Hepatocyte (in vitro differentiated cells): ENCODE results near the gene SWSAP1. TPM values are rescaled to one million over a fixed set of nuclear protein-coding genes. Genes with fewer than 3 reads are reported as not detected.

Experiments
- DNase-seq: peaks from one replicate; pipeline ENCODE4 v3.0.0-alpha.2; 2016; ENCODE audit warnings: low spot score
- H2AFZ ChIP-seq: fragments of 200-600 bp; sonication (generic); 2 replicates; pipeline ENCODE4 v1.6.0; 2016; ENCODE audit warnings: antibody characterized with exemption, mild to moderate bottlenecking
- H3K27ac ChIP-seq: fragments of 200-600 bp; sonication (generic); 2 replicates; pipeline ENCODE4 v1.5.1; 2016; ENCODE audit warnings: mild to moderate bottlenecking
- H3K27me3 ChIP-seq: fragments of 200-600 bp; sonication (generic); 2 replicates; pipeline ENCODE4 v1.6.1; 2016
- H3K36me3 ChIP-seq: fragments of 200-600 bp; sonication (generic); replicated peaks from 2 replicates; pipeline ENCODE4 v1.5.1; 2016; ENCODE audit warnings: low read depth; ENCODE audit not compliant: insufficient read depth
- H3K4me1 ChIP-seq: fragments of 200-600 bp; sonication (generic); 2 replicates; pipeline ENCODE4 v1.5.1; 2016; ENCODE audit warnings: mild to moderate bottlenecking, moderate library complexity; ENCODE audit not compliant: insufficient read depth
- H3K4me2 ChIP-seq: fragments of 200-600 bp; sonication (generic); 2 replicates; pipeline ENCODE4 v1.6.0; 2016
- H3K4me3 ChIP-seq: fragments of 200-600 bp; sonication (generic); 2 replicates; pipeline ENCODE4 v1.5.1; 2016; ENCODE audit warnings: mild to moderate bottlenecking
- H3K79me2 ChIP-seq: fragments of 200-600 bp; sonication (generic); 2 replicates; pipeline ENCODE4 v1.6.0; 2017; ENCODE audit warnings: mild to moderate bottlenecking
- H3K9me2 ChIP-seq: fragments of 200-600 bp; sonication (generic); replicated peaks from 2 replicates; pipeline ENCODE4 v1.6.0; 2017; ENCODE audit warnings: mild to moderate bottlenecking; ENCODE audit not compliant: insufficient read depth
- H3K9me3 ChIP-seq: fragments of 200-600 bp; sonication (generic); 2 replicates; pipeline ENCODE4 v1.5.1; 2016; ENCODE audit warnings: low read depth, mild to moderate bottlenecking
- H4K20me1 ChIP-seq: fragments of 200-600 bp; sonication (generic); 2 replicates; pipeline ENCODE4 v1.6.0; 2016; ENCODE audit warnings: mild to moderate bottlenecking; ENCODE audit not compliant: insufficient read depth, poor library complexity, severe bottlenecking
- EZH2 ChIP-seq: fragments of 200-600 bp; sonication (generic); IDR thresholded peaks from 2 replicates; pipeline ENCODE4 v1.6.1; 2016; ENCODE audit warnings: antibody characterized with exemption, mild to moderate bottlenecking, borderline replicate concordance
- EZH2phosphoT487 ChIP-seq: fragments of 200-600 bp; sonication (generic); IDR thresholded peaks from one replicate; pipeline ENCODE4 v1.6.1; 2018; ENCODE audit warnings: antibody characterized with exemption, mild to moderate bottlenecking, low read depth, moderate library complexity; ENCODE audit not compliant: unreplicated experiment, severe bottlenecking
- WGBS: methylation state at CpG from one replicate; pipeline ENCODE4 v1.1.6; 2016; ENCODE audit warnings: low lambda C conversion rate; ENCODE audit errors: missing lambda C conversion rate; 5-methylcytosine and 5-hydroxymethylcytosine counted together
- polyA plus RNA-seq: library from polyadenylated mRNA; unstranded; fragments of >200 nt; fragmentation: Nextera tagmentation; extraction: Ambion mirVana; gene quantifications from 2 replicates; pipeline ENCODE4 v1.2.1, GENCODE V29; 2016
- total RNA-seq: library from RNA; depleted of rRNA; stranded (reverse); fragments of >200 nt; gene quantifications from 2 replicates; pipeline ENCODE4 v1.2.3, GENCODE V29; 2014
- TF ChIP-seq, protein P1 (sequence below): fragments of 200-600 bp; sonication (generic); IDR thresholded peaks from 2 replicates; pipeline ENCODE4 v1.5.1; 2016; ENCODE audit warnings: antibody characterized with exemption, mild to moderate bottlenecking; ENCODE audit not compliant: poor library complexity

The SWSAP1 gene
- total and polyA plus RNA-seq, 2 experiments from 2014 or later: 2.2 to 4.0 TPM

DNA sequence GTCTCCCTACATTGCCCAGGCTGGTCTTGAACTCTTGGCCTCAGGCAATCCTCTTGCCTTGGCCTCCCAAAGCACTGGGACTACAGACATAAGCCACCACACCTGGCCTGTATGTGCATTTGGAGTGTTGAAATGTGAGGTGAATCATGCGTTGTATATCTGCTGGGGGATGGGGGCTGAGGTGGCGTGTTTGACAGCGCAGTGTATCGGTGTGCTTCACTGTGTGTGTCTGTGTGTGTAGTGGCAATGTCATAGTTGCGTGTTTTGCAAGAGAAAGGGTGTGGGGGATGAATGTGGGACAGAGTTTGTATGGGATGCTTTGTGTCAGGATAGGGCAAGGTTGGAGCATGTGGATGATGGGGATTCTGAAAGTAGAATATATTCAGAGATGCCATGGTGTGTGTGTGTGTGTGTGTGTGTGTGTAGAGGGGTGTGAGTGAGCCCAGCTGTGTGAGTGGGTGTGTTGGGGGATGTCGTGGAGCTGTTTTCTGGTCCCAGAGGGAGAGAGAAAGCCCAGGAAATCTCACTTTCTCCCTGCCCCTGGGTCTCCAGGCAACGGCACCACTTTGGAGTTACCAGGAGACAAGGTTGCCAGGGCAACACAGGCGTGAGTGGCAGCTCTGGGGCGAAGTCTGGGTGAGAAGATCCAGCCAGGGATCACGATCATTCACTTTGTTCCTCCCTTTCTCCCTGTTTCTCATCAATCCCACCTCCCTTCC lies 1.1 kb upstream of the SWSAP1 start:
- DNase-seq: peak; percentile 81
- Histone ChIP-seq H3K79me2 (peaks cover 6% of the 10 kb centered on the region), H3K4me1 (peaks cover 13% of the 10 kb centered on the region), H3K36me3 (no peaks in the 10 kb centered on the region), H3K4me2 (peak overlapping the region; percentile 78), H2AFZ (no peak overlapping the region), H3K27me3 (no peaks in the 10 kb centered on the region), H4K20me1 (no peaks in the 10 kb centered on the region), H3K9me3 (no peaks in the 10 kb centered on the region), H3K9me2 (no peaks in the 10 kb centered on the region), H3K27ac (no peak overlapping the region), H3K4me3 (no peak overlapping the region)
- 48% methylated on average over 10 of the region's 10 CpGs for WGBS
- TF ChIP-seq, protein P1, sequence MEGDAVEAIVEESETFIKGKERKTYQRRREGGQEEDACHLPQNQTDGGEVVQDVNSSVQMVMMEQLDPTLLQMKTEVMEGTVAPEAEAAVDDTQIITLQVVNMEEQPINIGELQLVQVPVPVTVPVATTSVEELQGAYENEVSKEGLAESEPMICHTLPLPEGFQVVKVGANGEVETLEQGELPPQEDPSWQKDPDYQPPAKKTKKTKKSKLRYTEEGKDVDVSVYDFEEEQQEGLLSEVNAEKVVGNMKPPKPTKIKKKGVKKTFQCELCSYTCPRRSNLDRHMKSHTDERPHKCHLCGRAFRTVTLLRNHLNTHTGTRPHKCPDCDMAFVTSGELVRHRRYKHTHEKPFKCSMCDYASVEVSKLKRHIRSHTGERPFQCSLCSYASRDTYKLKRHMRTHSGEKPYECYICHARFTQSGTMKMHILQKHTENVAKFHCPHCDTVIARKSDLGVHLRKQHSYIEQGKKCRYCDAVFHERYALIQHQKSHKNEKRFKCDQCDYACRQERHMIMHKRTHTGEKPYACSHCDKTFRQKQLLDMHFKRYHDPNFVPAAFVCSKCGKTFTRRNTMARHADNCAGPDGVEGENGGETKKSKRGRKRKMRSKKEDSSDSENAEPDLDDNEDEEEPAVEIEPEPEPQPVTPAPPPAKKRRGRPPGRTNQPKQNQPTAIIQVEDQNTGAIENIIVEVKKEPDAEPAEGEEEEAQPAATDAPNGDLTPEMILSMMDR: no peak
- TF ChIP-seq EZH2phosphoT487: no peak
- no peak for TF ChIP-seq EZH2

DNA sequence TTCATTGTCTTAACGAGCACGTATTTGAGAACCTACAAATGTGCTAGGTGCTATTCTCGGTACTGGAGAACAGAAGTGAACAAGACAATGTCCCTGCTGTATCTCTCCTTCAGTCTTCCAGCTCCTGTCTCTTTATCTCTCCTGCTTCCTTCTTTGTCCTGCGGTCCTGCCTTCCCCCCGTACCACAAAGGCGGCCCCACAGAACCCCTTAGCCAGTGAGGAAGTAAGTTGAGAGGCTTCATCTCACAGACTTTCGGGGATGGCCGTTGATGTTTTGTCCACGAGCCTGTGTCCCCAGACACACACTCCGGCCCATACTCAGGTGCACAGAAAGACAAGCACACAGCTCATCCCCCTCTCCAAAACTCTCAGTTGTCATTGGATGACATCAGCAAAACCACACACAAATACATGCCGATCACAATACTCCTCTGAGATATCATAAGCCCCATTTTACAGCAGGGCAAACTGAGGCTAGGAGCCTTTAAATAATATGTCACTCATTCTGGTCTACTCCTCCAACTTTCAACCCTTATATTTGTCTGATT lies 507 bp upstream of the SWSAP1 start:
- no peaks in the 10 kb centered on the region for H4K20me1 ChIP-seq
- no peaks in the 10 kb centered on the region for H3K27me3 ChIP-seq
- no peaks in the 10 kb centered on the region for H3K36me3 ChIP-seq
- H3K79me2 ChIP-seq: peaks cover 6% of the 10 kb centered on the region
- no peak for DNase-seq
- peak overlapping the region; percentile 20 for H3K4me3 ChIP-seq
- TF ChIP-seq EZH2phosphoT487: no peak
- TF ChIP-seq, protein P1: no peak
- peaks cover 13% of the 10 kb centered on the region for H3K4me1 ChIP-seq
- H3K9me3 ChIP-seq: no peaks in the 10 kb centered on the region
- peak overlapping the region; percentile 92 for H3K27ac ChIP-seq
- H2AFZ ChIP-seq: peak overlapping the region; percentile 47
- no peaks in the 10 kb centered on the region for H3K9me2 ChIP-seq
- WGBS: 56% methylated on average over 11 of the region's 11 CpGs
- H3K4me2 ChIP-seq: peak overlapping the region; percentile 78

DNA sequence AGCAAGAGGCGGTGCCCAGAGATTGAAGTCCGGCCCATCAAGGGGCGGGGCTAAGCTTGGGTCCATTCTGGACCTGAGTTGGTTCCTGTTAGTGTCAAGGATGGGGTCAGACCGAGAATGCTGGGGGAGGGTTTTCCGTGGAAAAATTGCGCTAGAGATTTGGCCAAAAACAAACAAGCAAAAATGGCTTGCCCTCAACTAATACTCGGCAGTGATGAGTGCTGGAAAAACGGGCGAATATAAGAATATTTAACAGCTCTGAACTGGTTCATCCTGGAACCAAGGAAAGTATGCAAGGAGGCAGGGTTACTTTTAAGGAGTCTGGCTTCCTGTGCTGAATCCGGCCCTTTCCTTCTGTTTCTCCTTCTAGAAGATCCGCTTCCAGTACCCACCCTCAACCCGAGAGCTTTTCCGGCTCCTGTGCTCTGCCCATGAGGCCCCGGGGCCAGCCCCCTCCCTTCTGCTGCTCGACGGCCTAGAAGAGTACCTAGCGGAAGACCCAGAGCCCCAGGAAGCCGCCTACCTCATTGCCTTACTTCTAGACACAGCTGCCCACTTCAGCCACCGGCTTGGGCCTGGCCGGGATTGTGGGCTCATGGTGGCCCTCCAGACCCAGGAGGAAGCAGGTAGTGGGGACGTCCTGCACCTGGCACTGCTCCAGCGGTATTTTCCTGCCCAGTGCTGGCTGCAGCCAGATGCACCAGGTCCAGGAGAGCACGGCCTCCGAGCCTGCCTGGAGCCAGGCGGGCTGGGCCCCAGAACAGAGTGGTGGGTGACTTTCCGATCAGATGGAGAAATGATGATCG lies 880 bp downstream of the SWSAP1 start:
- Histone ChIP-seq H3K4me2 (peak overlapping the region; percentile 75), H3K9me3 (no peaks in the 10 kb centered on the region), H2AFZ (peak overlapping the region; percentile 18), H4K20me1 (no peaks in the 10 kb centered on the region), H3K9me2 (no peaks in the 10 kb centered on the region), H3K4me1 (peaks cover 13% of the 10 kb centered on the region), H3K27me3 (no peaks in the 10 kb centered on the region), H3K79me2 (peaks cover 6% of the 10 kb centered on the region), H3K4me3 (peak overlapping the region; percentile 6), H3K36me3 (no peaks in the 10 kb centered on the region), H3K27ac (peak overlapping the region; percentile 80)
- TF ChIP-seq, protein P1: no peak
- no peak for TF ChIP-seq EZH2phosphoT487
- no peak for TF ChIP-seq EZH2
- 37% methylated on average over 27 of the region's 27 CpGs for WGBS
- peak; percentile 67 for DNase-seq
